Measurements from ENCODE around the gene HHIP.

Gene HHIP

DNA sequence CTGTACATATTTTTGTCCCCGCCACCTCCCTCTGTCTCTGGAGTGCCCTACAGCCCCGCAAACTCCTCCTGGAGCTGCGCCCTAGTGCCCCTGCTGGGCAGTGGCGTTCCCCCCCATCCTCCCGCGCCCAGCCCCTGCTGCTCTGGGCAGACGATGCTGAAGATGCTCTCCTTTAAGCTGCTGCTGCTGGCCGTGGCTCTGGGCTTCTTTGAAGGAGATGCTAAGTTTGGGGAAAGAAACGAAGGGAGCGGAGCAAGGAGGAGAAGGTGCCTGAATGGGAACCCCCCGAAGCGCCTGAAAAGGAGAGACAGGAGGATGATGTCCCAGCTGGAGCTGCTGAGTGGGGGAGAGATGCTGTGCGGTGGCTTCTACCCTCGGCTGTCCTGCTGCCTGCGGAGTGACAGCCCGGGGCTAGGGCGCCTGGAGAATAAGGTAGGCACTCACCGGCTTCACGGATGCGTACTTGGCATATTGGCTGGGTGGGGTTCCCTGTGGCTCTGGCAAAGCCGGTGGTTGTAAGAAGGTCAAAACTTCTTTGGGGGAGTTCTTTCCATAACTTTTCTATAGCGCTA is 653 bp downstream of the HHIP start:
- H3K4me3 ChIP-seq (ENCODE audit: low read depth, low read length) = peak overlapping the region; percentile 51
- H3K36me3 ChIP-seq = no peaks in the 10 kb centered on the region
- DNase-seq = peak; percentile 48
- peak; percentile 22; the same call in 1 of the 2 replicates for TF ChIP-seq CTCF (IDR thresholded peaks at IDR 0.05; ENCODE audit: low read depth, low read length)
- H3K4me1 ChIP-seq = no peaks in the 10 kb centered on the region
- peaks cover 41% of the 10 kb centered on the region for H3K27me3 ChIP-seq
- no peaks in the 10 kb centered on the region for H3K9me3 ChIP-seq

GRCh38 chr4:144647095-144647561 is 1.2 kb downstream of the HHIP start:
- Histone ChIP-seq H3K36me3 (no peaks in the 10 kb centered on the region), H3K9me3 (no peaks in the 10 kb centered on the region), H3K4me1 (no peaks in the 10 kb centered on the region), H3K27me3 (peaks cover 41% of the 10 kb centered on the region), H3K4me3 (ENCODE audit: low read depth, low read length) (no peak overlapping the region)
- no peak for TF ChIP-seq CTCF (IDR thresholded peaks at IDR 0.05; ENCODE audit: low read depth, low read length)
- no peak for DNase-seq

DNA sequence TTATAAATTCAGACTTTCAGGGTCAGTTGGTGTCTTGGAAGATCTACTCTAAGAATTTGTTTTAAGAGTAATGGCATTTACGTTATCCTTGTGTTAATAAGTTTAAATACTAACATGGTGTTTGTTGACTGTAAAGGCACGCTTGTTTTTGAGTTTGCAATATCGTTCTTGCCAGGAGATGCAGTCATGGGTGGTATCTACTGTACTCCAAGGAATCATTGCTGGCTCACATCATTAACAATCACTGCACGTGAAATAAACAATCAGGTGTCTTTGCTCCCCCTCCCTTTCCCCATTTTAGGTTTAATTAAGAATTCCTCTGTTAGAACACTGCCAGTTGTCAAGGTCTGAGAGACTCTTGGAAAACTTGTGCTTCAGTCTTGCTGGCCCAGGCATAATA is 1.6 kb downstream of the HHIP start:
- TF ChIP-seq CTCF (IDR thresholded peaks at IDR 0.05; ENCODE audit: low read depth, low read length) = no peak
- Histone ChIP-seq H3K4me3 (ENCODE audit: low read depth, low read length) (no peak overlapping the region), H3K4me1 (no peaks in the 10 kb centered on the region), H3K9me3 (no peaks in the 10 kb centered on the region), H3K27me3 (peaks cover 41% of the 10 kb centered on the region), H3K36me3 (no peaks in the 10 kb centered on the region)
- DNase-seq = no peak

DNA sequence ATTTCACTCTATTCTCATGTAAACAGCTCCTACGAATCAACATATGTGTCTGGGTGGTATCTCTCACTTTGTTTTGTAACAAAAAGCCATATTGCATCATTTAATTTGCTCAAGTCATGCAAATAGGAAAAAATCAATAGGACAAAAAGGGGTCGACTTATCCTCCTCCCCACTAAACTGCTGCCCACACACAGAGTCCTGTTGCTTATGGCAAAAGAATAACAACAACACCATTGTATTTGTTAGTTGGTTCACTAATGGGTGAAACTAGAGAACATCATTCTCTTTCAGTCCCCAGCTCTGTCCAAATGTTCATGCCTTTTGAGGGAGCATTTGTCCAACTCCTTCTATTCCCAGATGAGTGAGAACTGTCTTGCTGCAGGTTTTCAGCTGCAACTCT is 2.1 kb downstream of the HHIP start:
- Histone ChIP-seq H3K36me3 (no peaks in the 10 kb centered on the region), H3K4me3 (ENCODE audit: low read depth, low read length) (no peak overlapping the region), H3K4me1 (no peaks in the 10 kb centered on the region), H3K9me3 (no peaks in the 10 kb centered on the region), H3K27me3 (peaks cover 41% of the 10 kb centered on the region)
- no peak for DNase-seq
- TF ChIP-seq CTCF (IDR thresholded peaks at IDR 0.05; ENCODE audit: low read depth, low read length) = no peak

DNA sequence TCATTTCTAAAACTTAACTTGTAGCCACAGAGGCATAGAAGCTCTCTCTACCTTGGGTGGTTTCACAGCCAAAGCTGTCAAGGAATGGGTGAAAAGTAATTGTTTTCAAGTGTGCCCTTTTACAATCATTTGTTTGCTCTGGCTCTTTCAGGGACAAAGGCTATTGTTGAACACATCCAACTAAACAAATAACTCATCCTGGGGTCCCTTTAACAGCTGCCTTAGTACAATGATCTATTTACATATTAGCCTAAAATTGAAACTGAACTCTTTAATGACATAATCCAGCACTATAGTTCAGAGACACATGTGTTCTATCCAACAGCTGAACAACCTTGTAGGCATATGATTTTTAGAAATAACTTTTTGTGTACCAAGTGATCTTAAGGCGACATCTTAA is 3.7 kb downstream of the HHIP start:
- no peak overlapping the region for H3K4me3 ChIP-seq (ENCODE audit: low read depth, low read length)
- no peak for TF ChIP-seq CTCF (IDR thresholded peaks at IDR 0.05; ENCODE audit: low read depth, low read length)
- DNase-seq = no peak

GRCh38 chr4:144650311-144651005 is 4.5 kb downstream of the HHIP start:
- Histone ChIP-seq H3K4me3 (ENCODE audit: low read depth, low read length) (no peak overlapping the region), H3K9me3 (no peaks in the 10 kb centered on the region), H3K36me3 (no peaks in the 10 kb centered on the region), H3K27me3 (peaks cover 33% of the 10 kb centered on the region), H3K4me1 (no peaks in the 10 kb centered on the region)
- DNase-seq = no peak
- TF ChIP-seq CTCF (IDR thresholded peaks at IDR 0.05; ENCODE audit: low read depth, low read length) = no peak

More for the DNA sequence above, 3.7 kb downstream of the HHIP start:
- Histone ChIP-seq H3K9me3 (no peaks in the 10 kb centered on the region), H3K36me3 (no peaks in the 10 kb centered on the region), H3K27me3 (peaks cover 37% of the 10 kb centered on the region), H3K4me1 (no peaks in the 10 kb centered on the region)
